SK-N-MC (cell line): ENCODE data around the gene KIF11.

Experiments used
- EZH2 ChIP-seq: fragments of 200-600 bp; sonication (generic); IDR thresholded peaks from one replicate; pipeline ENCODE4 v1.6.1; 2017; ENCODE audit warnings: antibody characterized with exemption
- FOXP2 ChIP-seq: optimal IDR thresholded peaks from 2 replicates; pipeline ENCODE3; 2011; ENCODE audit warnings: mild to moderate bottlenecking, moderate library complexity; ENCODE audit not compliant: insufficient read depth; ENCODE audit errors: extremely low read length, control extremely low read depth
- POLR2AphosphoS5 ChIP-seq: IDR thresholded peaks from 2 replicates; pipeline ENCODE4 v1.6.1; 2012; ENCODE audit warnings: mild to moderate bottlenecking, low read depth, low read length, borderline replicate concordance

DNA sequence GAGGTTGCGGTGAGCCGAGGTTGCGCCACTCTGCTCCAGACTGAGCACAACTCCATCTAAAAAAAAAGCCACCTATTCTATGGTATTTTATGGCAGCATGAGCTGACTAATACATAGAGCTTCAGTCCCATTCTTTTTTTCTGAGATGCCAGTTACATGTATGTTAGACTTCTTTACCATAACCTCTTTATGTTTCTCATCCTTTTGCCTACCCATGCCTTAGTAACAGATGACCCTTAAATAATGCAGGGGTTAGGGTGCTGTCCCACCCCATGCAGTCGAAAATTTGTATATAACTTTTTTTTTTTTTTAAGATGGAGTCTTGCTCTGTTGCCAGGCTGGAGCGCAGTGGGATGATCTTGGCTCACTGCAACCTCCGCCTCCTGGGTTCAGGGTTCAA is 74.1 kb downstream of the KIF11 start:
- TF ChIP-seq EZH2 (no peak), POLR2AphosphoS5 (no peak), FOXP2 (no peak)
